ENCODE measurements around the gene ALKBH7.
"Not testable (repeated sequence)": the region's sequence is repeated elsewhere in the genome, so short reads cannot be mapped to it uniquely, and the experiment has no call there.

The ALKBH7 gene

GRCh38 chr19:6387372-6387771 lies 14.8 kb downstream of the ALKBH7 start:
- no peak overlapping the region for H3K27ac ChIP-seq (ENCODE audit: low read length)
- H3K9ac ChIP-seq (ENCODE audit: low read depth, low read length) = no peak overlapping the region
- H3K4me1 ChIP-seq (ENCODE audit: insufficient read depth, low read length) = peaks cover 3% of the 10 kb centered on the region; the same call in 1 of the 2 replicates
- no peak overlapping the region for H3K4me3 ChIP-seq (ENCODE audit: low read length)
- peaks cover 80% of the 10 kb centered on the region for H3K36me3 ChIP-seq (ENCODE audit: insufficient read depth, low read depth, low read length)
- H3K9me3 ChIP-seq (ENCODE audit: insufficient read depth, low read depth, low read length) = no peaks in the 10 kb centered on the region
- H3K27me3 ChIP-seq (ENCODE audit: insufficient read depth, low read length) = no peaks in the 10 kb centered on the region

GRCh38 chr19:6392221-6393073 lies 19.9 kb downstream of the ALKBH7 start:
- Histone ChIP-seq H3K9ac (ENCODE audit: low read depth, low read length) (peak overlapping the region; percentile 92), H3K27me3 (ENCODE audit: insufficient read depth, low read length) (no peaks in the 10 kb centered on the region), H3K36me3 (ENCODE audit: insufficient read depth, low read depth, low read length) (peaks cover 37% of the 10 kb centered on the region), H3K27ac (ENCODE audit: low read length) (no peak overlapping the region), H3K4me1 (ENCODE audit: insufficient read depth, low read length) (peaks cover 4% of the 10 kb centered on the region), H3K4me3 (ENCODE audit: low read length) (peak overlapping the region; percentile 98), H3K9me3 (ENCODE audit: insufficient read depth, low read depth, low read length) (no peaks in the 10 kb centered on the region)

- Histone ChIP-seq H3K9me3 (ENCODE audit: insufficient read depth, low read depth, low read length) (no peaks in the 10 kb centered on the region), H3K4me1 (ENCODE audit: insufficient read depth, low read length) (peaks cover 4% of the 10 kb centered on the region), H3K27me3 (ENCODE audit: insufficient read depth, low read length) (no peaks in the 10 kb centered on the region), H3K4me3 (ENCODE audit: low read length) (peak within 1 kb of the TSS; percentile 98), H3K27ac (ENCODE audit: low read length) (peak within 1 kb of the TSS; percentile 22), H3K36me3 (ENCODE audit: insufficient read depth, low read depth, low read length) (peaks cover 28% of the 10 kb centered on the region), H3K9ac (ENCODE audit: low read depth, low read length) (peak within 1 kb of the TSS; percentile 92)
These were observed 20.7 kb downstream of the ALKBH7 start, which contains the start of gene GTF2F1 for GRCh38 chr19:6393074-6393982. TSS of gene GTF2F1 (minus strand) at chr19:6393164. CDS start at chr19:6392995, 169 bp downstream.

GRCh38 chr19:6393983-6394412 lies 21.4 kb downstream of the ALKBH7 start:
- H3K4me3 ChIP-seq (ENCODE audit: low read length) = peak overlapping the region; percentile 98
- no peaks in the 10 kb centered on the region for H3K9me3 ChIP-seq (ENCODE audit: insufficient read depth, low read depth, low read length)
- H3K9ac ChIP-seq (ENCODE audit: low read depth, low read length) = peak overlapping the region; percentile 92; the same call in 1 of the 2 replicates
- H3K27ac ChIP-seq (ENCODE audit: low read length) = peak overlapping the region; percentile 22
- H3K4me1 ChIP-seq (ENCODE audit: insufficient read depth, low read length) = peaks cover 4% of the 10 kb centered on the region
- peaks cover 22% of the 10 kb centered on the region; the same call in 1 of the 2 replicates for H3K36me3 ChIP-seq (ENCODE audit: insufficient read depth, low read depth, low read length)
- no peaks in the 10 kb centered on the region for H3K27me3 ChIP-seq (ENCODE audit: insufficient read depth, low read length)

- Histone ChIP-seq H3K4me1 (ENCODE audit: insufficient read depth, low read length) (peaks cover 4% of the 10 kb centered on the region), H3K27ac (ENCODE audit: low read length) (peak overlapping the region; percentile 22), H3K36me3 (ENCODE audit: insufficient read depth, low read depth, low read length) (peaks cover 14% of the 10 kb centered on the region; the same call in 1 of the 2 replicates), H3K27me3 (ENCODE audit: insufficient read depth, low read length) (no peaks in the 10 kb centered on the region), H3K9me3 (ENCODE audit: insufficient read depth, low read depth, low read length) (no peaks in the 10 kb centered on the region), H3K4me3 (ENCODE audit: low read length) (peak overlapping the region; percentile 35; the same call in 1 of the 2 replicates), H3K9ac (ENCODE audit: low read depth, low read length) (peak overlapping the region; percentile 92; the same call in 1 of the 2 replicates)
These were observed 22.2 kb downstream of the ALKBH7 start for GRCh38 chr19:6394831-6395230.

- Histone ChIP-seq H3K9me3 (ENCODE audit: insufficient read depth, low read depth, low read length) (no peaks in the 10 kb centered on the region), H3K4me1 (ENCODE audit: insufficient read depth, low read length) (peaks cover 4% of the 10 kb centered on the region), H3K4me3 (ENCODE audit: low read length) (no peak overlapping the region), H3K36me3 (ENCODE audit: insufficient read depth, low read depth, low read length) (peaks cover 6% of the 10 kb centered on the region; the same call in 1 of the 2 replicates), H3K27me3 (ENCODE audit: insufficient read depth, low read length) (no peaks in the 10 kb centered on the region), H3K9ac (ENCODE audit: low read depth, low read length) (no peak overlapping the region), H3K27ac (ENCODE audit: low read length) (no peak overlapping the region)
These were observed 23.7 kb downstream of the ALKBH7 start for GRCh38 chr19:6396305-6396704.

GRCh38 chr19:6400062-6400944 lies 27.7 kb downstream of the ALKBH7 start:
- H3K9ac ChIP-seq (ENCODE audit: low read depth, low read length); H3K36me3 ChIP-seq (ENCODE audit: insufficient read depth, low read depth, low read length); H3K4me1 ChIP-seq (ENCODE audit: insufficient read depth, low read length); H3K4me3 ChIP-seq (ENCODE audit: low read length); H3K27ac ChIP-seq (ENCODE audit: low read length); H3K9me3 ChIP-seq (ENCODE audit: insufficient read depth, low read depth, low read length); H3K27me3 ChIP-seq (ENCODE audit: insufficient read depth, low read length): not testable (repeated sequence)

GRCh38 chr19:6402058-6402457 lies 29.5 kb downstream of the ALKBH7 start:
- no peaks in the 10 kb centered on the region for H3K9me3 ChIP-seq (ENCODE audit: insufficient read depth, low read depth, low read length)

GRCh38 chr19:6402837-6403608 lies 30.4 kb downstream of the ALKBH7 start:
- H3K4me1 ChIP-seq (ENCODE audit: insufficient read depth, low read length) = no peaks in the 10 kb centered on the region
- H3K9ac ChIP-seq (ENCODE audit: low read depth, low read length) = no peak overlapping the region
- H3K9me3 ChIP-seq (ENCODE audit: insufficient read depth, low read depth, low read length) = no peaks in the 10 kb centered on the region
- H3K27ac ChIP-seq (ENCODE audit: low read length) = no peak overlapping the region
- no peaks in the 10 kb centered on the region for H3K27me3 ChIP-seq (ENCODE audit: insufficient read depth, low read length)
- no peak overlapping the region for H3K4me3 ChIP-seq (ENCODE audit: low read length)
- no peaks in the 10 kb centered on the region for H3K36me3 ChIP-seq (ENCODE audit: insufficient read depth, low read depth, low read length)

More at GRCh38 chr19:6402058-6402457, 29.5 kb downstream of the ALKBH7 start:
- Histone ChIP-seq H3K27me3 (ENCODE audit: insufficient read depth, low read length) (no peaks in the 10 kb centered on the region), H3K9ac (ENCODE audit: low read depth, low read length) (no peak overlapping the region), H3K4me3 (ENCODE audit: low read length) (no peak overlapping the region), H3K4me1 (ENCODE audit: insufficient read depth, low read length) (no peaks in the 10 kb centered on the region), H3K36me3 (ENCODE audit: insufficient read depth, low read depth, low read length) (no peaks in the 10 kb centered on the region), H3K27ac (ENCODE audit: low read length) (no peak overlapping the region)

- H3K27me3 ChIP-seq (ENCODE audit: insufficient read depth, low read length) = no peaks in the 10 kb centered on the region
- H3K4me3 ChIP-seq (ENCODE audit: low read length) = no peak overlapping the region
- no peaks in the 10 kb centered on the region for H3K36me3 ChIP-seq (ENCODE audit: insufficient read depth, low read depth, low read length)
- H3K9ac ChIP-seq (ENCODE audit: low read depth, low read length) = no peak overlapping the region
- H3K27ac ChIP-seq (ENCODE audit: low read length) = no peak overlapping the region
- H3K4me1 ChIP-seq (ENCODE audit: insufficient read depth, low read length) = no peaks in the 10 kb centered on the region
- no peaks in the 10 kb centered on the region for H3K9me3 ChIP-seq (ENCODE audit: insufficient read depth, low read depth, low read length)
These were observed 33.8 kb downstream of the ALKBH7 start for GRCh38 chr19:6406401-6406800.

All from iPS-20b (cell line).